Loucy (cell line): Measurements from ENCODE around the gene DPF3.

Experiments used
- EZH2phosphoT487 ChIP-seq: fragments of 200-600 bp; IDR thresholded peaks from 2 replicates; pipeline ENCODE4 v1.6.1; 2018; ENCODE audit warnings: antibody characterized with exemption, mild to moderate bottlenecking, moderate library complexity, borderline replicate concordance
- TF ChIP-seq, protein P1 (sequence below): fragments of 200-600 bp; sonication (generic); conservative IDR thresholded peaks from 2 replicates; pipeline ENCODE4 v1.5.1; 2014; ENCODE audit warnings: mild to moderate bottlenecking, antibody characterized with exemption, low read length

DNA sequence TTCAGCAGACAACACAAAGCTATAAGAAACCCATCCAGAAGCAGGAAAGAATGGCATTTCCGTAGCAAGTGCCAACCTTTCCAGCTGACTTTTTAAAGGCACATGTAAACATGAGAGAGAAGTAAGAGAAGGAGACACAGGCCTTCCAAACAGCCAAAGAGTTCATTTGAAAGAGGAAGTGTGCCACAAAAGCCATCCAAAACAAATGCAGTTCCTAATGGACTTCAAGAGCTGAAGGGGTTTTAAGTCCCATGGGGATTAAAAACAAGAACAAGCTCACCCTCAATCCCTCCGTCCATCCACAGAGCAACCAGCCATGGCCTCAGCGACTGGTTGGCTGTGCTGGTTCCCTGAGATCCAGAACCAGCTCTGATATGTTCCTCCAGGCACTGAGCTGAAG, 4.5 kb upstream of the DPF3 start:
- TF ChIP-seq, protein P1, sequence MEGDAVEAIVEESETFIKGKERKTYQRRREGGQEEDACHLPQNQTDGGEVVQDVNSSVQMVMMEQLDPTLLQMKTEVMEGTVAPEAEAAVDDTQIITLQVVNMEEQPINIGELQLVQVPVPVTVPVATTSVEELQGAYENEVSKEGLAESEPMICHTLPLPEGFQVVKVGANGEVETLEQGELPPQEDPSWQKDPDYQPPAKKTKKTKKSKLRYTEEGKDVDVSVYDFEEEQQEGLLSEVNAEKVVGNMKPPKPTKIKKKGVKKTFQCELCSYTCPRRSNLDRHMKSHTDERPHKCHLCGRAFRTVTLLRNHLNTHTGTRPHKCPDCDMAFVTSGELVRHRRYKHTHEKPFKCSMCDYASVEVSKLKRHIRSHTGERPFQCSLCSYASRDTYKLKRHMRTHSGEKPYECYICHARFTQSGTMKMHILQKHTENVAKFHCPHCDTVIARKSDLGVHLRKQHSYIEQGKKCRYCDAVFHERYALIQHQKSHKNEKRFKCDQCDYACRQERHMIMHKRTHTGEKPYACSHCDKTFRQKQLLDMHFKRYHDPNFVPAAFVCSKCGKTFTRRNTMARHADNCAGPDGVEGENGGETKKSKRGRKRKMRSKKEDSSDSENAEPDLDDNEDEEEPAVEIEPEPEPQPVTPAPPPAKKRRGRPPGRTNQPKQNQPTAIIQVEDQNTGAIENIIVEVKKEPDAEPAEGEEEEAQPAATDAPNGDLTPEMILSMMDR, result no peak
- no peak for TF ChIP-seq EZH2phosphoT487
